ENCODE measurements around the gene PDE2A.
"Not testable (repeated sequence)": the region's sequence is repeated elsewhere in the genome, so short reads cannot be mapped to it uniquely, and the experiment has no call there.

PDE2A gene

DNA sequence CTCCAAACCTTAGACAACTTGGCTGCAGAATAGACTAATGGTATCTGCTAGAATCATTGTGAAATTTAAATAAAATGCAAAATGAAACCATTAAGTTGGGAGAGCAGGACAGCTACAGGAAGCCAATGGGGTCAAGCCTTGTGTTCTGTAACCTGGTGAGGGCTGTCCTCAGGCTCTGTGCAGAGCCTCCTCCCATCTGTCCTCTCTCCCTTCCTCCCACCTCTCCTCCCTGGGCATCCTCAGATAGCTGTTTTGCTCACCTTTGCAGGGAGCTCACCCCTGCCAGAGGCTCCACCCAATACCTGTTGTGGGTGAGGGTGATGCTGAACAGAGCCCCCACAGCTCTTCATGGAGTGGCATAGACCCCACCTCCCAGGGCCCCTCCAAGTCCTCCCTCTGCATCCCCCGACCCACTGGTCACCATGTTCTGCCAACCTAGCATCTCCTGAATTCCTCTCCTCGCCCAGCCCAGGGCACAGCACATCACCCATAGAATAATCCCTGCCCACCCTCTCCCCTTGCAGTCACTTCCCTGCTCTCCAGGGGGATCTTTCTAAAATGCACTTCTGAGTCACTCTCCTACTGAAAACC is 100.3 kb downstream of the PDE2A start:
- no peak for DNase-seq

DNA sequence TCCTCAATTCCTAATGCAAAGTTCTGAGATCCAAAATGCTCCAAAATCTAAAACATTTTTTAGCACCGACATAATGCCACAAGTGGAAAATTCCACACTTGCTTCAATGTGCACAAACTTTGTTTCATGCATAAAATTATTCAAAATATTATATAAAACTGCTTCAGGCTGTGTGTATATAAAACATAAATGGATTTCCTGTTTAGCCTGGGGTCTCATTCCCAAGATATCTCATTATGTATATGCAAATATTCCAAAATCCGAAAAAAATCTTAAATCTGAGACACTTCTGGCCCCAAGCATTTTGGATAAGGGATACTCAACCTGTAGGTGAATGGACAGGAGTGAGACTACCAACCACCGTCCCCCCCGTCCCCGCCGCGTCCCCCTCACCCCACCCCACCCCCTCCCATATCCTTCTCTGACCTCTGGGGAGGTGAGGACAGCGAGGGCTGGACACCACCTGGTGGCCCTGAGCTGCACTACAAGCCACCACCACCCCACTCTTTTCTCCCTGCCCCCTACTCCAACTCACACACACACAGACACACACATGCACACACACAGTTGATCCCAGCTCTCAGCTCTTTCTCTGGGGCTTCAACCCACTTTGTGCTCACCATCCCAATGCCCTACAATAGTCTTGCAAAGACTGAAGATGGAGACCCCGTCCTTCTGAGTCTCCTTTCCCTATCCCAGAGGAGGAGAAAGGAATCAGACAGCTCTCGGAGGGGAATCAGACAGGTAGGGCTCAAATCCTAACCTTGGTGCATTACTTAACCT is 101.0 kb downstream of the PDE2A start:
- DNase-seq, result peak; percentile 4

DNA sequence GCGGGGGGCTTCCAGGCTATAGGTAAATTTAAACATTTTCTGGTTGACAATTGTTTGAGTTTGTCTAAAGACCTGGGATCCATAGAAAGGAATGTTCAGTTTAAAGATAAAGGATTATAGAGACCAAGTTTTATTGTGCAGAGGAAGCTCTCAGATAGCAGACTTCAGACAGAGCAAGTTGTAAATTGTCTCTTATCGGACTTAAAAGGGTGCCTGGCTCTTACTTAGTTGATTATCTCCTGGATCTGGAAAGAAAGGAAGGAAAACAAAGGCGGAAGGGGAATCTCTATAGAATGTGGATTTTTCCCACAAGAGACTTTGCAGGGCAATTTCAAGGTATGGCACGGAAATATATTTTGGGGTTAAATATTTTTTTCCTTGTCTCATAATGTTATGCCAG is 101.7 kb downstream of the PDE2A start:
- not testable (repeated sequence) for DNase-seq

DNA sequence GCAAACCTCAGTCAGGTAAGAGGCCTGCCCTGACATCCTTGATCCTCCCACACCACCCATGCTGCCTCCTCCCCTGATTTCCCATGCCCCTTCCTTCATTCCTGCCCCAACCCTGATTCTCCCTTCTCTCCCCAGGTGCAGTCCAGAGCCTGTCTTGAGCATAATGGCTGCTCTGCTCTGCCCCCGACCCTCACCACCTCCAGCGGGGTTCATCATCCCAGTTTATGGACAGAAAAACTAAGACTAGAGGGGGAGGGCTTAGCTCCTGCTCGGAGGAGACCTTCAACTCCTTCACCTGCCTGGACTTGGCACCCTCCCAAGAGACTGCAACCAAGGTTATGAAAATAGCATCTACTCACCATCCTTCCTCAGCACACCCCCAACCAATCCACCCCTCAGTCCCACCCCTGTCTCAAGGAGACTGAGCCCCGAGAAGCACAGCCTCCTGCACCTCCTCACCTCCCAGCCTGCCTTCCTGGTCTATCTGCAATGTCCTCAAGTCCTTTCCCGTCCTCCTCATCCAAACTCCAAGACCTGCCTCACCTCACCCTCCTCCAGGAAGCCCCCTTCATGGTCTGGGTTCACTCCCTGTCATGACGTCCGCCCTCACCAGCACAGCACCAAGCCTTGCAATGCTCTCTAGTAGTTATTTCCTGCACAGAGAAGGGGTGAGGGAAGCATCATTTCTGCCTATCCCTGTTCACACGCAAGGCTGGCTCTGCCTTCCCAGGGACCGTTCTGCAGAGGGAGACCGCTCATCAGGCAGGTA is 103.1 kb downstream of the PDE2A start:
- no peak for DNase-seq

DNA sequence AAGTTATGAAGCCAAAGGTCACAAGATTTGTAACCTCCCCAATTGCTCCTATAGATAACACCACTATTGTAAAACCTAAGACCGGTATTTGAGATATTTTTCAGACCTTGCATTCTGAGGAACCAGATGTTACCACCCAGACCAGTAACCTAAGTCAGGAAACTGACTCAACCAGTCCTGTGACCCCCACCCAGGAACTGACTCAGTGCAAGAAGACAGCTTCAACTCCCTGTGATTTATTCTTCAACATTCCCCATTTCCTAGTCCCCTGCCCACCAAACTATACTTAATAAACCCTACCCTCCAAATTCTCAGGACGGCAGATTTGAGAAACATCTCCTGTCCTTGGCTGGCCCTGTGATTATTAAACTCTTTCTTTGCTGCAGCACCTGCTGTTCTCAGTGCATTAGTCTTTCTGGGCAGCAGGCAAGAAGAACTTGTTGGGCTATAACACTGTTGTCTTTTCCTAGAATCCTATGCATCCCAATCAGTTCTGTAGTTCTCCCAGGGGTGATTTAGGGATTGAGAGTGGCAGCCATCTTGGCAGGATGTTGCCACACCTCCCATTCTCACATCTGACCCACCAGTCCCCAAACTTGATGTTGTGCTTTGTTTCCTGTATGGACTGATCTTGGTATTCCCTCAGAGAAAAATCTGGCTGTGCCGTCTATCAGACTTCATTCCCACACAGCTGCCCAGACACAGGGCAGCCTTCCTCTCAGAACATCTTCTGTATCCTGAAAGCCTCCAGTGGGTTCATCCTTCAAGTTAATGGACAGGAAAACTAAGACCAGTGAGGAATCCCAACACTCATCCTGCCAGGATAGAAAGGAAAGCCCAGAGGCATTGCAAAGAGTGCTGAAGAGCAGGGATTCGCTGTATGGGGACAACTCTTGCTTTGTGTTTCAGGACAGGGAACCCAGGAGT is 104.0 kb downstream of the PDE2A start:
- no peak for DNase-seq

DNA sequence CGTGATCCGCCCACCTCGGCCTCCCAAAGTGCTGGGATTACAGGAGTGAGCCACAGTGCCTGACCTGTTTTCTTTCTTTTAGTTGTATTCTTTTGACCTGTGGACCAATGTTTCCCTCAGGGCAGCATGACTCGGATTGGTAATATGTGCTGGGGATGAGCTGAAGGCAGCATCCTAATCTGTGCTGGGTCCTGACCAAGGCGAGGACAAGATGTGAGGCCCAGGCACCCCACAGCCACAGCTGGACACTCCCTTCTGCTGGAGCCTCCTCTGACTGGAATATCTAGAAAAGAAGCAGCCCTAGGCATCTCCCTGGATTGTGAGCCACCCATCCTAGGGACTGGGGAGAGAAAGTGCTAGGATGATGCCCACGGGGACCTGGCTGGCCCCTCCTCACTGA is 105.4 kb downstream of the PDE2A start:
- no peak for DNase-seq

DNA sequence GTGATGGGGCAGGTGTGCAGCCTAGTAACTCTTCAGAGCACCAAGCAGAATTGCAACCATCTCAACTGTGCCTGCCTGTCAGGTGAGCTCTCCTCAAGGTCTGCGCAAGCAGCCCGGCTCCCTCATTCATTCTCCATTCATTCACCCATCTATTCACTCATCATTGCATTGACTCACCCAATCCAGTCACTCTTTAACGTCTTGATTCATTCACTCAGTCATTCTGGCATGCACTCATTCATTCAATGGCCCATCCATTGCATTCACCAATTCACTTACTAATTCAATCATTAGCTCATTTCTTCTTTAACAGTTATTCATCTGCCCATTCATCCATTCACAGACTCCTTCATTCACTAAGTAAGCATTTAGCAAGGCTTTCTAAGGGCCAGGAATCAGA is 111.8 kb downstream of the PDE2A start:
- DNase-seq, result no peak

DNA sequence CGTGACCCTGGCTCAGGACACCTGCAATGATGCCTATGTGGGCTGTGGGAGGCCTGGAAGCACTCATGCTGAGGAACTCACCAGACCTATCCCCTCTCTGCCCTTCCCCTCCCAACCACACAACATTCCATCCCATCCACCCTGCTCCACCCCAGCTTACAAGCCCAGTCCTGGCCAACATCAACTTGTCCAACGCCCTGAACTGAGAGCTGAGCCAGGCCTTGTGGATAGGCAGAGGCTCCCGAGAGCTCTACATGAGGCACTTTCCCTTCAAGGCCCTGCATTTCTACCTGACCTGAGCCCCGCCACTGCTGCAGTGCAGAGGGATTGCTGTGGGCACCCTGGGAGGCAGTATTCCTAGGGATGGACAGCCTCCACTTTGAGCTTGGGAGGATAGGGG is 112.4 kb downstream of the PDE2A start:
- DNase-seq, result no peak

DNA sequence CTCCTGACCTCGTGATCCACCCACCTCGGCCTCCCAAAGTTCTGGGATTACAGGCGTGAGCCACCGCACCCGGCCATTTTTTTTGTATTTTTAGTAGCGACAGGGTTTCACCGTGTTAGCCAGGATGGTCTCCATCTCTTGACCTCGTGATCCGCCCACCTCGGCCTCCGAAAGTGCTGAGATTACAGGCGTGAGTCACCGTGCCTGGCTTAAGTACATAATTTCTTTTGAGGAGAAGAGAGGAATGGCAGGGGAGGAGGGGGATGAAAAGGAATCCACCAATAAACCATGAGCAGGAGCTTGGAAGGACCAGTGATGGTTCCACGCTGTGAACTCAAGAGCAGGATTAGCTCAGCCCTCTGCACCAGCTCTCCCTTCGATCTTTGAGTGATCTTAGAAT is 113.4 kb downstream of the PDE2A start:
- not testable (repeated sequence) for DNase-seq

DNA sequence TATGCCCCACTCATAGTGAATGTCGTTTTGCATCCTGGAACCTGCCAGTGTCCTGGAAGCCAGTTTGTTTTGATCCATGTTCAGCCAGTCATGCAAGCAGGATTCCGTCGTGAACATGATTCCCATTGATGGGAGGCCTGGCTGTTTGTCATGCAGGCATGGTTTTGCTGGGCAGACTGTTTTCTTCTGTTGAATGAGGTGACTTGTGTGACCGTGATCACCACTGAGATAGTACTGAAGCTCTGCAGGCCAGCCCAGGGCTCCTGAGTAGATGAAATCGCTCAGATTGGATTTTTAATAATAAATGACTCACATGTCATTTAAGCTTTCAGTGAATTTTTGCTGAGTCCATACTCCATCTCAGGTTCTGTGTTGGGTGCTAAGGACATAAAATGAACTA is 117.8 kb downstream of the PDE2A start:
- no peak for DNase-seq

DNA sequence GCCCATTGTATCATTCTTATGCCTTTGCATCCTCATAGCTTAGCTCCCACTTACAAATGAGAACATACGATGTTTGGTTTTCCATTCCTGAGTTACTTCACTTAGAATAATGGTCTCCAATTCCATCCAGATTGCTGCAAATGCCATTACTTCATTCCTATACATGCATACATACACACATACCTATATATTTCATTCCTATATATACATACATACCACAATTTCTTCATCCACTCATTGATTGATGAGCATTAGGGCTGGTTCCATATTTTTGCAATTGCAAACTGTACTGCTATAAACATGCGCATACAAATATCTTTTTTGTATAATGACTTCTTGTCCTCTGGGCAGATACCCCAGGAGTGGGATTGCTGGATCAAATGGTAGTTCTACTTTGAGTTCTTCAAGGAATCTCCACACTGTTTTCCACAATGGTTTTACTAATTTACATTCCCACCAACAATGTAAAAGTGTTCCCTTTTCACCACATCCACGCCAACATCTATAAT is 119.2 kb downstream of the PDE2A start:
- DNase-seq, result not testable (repeated sequence)

DNA sequence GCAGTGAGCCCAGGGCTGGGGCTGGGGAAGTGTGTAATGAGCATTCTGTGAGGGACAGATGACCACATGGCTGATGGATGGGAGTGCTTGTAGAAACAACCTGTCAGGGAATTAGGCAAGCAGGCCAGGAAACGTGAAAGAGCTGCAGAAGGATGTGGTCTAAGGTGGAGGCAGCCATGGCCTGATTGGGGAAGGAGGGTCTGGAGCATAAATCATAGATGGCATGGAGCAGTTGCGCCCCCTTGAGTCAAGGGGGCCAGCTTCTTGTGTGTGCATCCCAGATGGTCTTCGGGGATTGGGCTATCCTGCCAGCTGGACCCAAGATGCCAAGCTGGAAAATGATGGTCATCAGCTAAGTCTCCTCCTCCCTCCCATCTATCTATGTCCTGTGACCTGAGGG is 120.5 kb downstream of the PDE2A start:
- no peak for DNase-seq

DNA sequence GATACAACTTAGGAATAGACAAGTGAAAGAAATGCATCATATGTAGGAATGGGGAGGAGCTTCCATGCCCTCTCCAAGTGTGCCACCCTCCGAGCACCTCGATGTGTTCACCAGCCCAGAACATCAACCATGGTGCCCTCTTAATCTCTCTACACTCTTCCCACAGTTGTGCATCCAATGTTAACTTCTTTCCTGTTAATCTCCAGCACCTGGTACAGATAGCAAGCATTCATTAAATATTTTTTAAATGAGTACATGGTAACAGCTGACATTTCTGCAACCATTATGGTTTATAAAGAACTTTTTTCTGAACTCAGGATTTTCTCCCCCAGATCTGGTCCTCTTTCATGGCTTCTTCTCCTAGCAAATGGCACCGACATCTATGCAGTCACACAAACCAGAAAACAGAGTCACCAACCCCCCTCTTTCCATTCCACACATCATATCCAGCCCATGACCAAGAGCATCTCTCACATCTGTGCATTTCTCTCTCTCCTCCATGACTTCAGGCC is 121.8 kb downstream of the PDE2A start:
- no peak for DNase-seq

DNA sequence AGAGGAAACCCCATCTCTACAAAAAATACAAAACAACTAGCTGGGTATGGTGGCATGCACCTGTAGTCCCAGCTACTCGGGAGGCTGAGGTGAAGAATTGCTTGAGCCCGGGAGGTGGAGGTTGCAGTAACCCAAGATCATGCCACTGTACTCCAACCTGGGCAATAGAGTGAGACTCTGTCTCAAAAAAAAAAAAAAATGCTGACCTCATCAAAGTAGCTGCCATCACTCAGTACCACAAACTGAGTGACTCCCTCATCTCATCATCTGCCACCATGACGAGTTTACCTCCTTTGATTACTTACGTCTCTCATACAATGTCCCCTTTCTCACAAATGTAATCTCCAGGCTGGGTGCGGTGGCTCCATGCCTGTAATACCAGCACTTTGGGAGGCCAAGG is 122.7 kb downstream of the PDE2A start:
- no peak for DNase-seq

DNA sequence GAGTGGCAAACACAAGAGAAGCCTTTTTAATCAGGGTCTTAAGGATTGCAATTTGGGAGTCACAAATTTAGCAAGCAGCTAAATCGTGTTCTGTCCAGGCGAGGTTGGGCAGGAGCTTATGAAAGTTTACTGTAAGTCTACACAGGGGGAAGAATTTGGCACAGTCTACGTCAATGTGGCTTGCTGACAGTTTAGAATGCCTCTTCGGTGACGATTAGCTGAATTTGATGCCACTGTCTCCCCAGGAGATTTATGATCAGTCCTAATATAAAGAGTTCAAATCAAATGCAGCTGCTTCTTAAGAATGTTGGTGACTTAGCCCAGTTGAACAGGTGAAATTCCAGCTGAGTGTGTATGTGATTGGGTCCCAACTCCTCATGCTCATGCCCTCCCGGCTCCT is 125.8 kb downstream of the PDE2A start:
- no peak for DNase-seq

DNA sequence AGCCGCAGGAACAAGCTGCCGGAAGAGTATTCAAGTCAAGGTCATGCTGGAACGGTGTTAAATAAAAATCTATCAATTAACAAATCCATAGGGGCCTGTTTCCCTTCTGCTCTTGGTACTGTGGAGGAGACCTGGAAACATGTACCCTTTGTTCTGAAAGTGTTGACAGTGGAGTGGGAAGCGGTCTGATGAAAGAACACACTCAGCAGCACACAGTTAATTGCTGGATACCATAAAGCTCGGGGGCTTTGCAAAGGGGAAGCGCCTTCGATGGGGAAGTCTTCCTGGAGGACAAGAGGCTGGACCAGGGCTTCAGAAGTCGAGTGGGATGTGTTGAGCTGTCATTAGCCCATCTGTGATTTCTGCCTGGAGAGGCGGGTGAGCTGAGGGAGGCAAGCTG is 127.4 kb downstream of the PDE2A start:
- DNase-seq, result no peak

DNA sequence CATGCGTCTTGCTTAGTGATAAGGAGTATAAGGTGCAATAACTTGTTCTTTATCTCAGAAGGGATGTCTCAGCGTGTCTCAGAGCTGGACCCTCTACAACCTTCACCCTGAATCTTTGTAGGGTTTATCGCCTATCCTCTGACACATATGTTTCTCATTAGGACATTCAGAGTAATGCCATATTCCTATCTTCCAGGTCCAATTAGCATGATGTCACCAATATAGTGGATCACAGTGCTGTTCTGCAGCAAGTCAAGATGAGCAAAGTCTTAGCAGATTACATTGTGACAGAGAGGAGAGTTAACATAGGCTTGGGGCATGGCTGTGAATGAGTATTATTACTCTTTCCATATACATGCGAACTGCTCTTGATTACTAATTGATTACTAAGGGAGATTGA is 129.6 kb downstream of the PDE2A start:
- no peak for DNase-seq

DNA sequence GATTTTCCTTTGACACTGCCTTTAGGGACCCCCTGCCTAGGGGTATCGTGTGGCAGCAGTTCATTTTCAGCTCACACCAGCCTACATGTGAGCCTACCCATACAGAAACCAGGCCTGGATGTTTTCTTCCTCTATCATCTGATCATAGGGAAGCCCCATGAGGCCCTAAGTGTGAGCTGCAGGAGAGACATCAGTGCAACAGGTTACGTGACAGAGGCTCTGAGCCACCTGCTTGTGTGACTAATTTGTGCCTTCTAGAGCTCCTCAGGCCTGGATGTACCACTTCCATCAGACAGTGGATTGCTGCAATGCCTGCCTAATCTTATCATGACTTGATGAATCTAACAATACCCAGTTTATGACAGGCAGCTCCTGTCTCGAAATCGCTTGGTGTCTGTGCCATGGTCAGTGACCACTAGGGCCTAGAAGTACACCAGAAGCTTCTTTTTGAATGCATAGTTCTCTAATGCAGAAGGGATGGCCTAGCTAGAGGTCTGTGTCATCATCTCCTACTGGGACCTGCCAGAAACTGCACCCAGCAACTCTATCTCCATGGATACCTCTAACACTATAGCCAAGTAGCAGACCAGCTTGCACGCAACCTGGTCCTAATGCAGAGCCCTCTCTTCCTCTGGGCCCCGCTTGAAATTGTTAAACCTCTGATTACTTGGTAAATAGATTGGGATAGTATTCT is 130.2 kb downstream of the PDE2A start:
- DNase-seq, result no peak

DNA sequence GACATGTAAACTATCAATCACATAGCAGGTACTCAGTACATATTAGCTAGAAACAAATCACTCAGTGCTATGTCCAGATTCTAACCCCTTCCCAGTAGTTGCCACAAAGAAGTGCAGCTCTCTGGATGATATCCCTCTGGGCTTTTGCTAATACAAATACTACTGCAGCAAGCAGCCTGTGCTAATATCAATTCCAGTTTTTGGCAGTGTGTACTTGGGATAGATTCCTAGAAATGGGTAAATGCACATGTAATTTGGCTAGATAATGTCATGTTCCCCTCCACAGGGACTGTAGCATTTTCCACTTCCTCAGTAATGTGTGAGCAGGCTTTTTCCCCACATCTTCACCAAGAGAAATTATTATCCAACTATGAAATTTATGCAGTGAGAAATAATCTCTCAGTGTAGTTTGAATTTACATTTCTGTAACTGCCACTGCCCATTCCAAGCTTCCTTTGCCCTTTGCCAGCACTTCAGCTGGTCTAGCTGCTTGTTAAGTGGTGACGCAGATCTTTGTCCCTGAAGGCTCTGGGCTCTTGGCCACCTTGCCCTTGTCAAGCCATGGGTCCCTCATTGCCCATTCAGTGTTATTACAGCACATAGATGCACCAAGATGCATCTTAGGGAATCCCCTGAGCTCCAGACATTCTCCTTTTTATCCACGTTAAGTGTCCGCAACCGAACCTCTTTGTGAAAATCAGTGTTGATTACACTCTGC is 132.8 kb downstream of the PDE2A start:
- no peak for DNase-seq

DNA sequence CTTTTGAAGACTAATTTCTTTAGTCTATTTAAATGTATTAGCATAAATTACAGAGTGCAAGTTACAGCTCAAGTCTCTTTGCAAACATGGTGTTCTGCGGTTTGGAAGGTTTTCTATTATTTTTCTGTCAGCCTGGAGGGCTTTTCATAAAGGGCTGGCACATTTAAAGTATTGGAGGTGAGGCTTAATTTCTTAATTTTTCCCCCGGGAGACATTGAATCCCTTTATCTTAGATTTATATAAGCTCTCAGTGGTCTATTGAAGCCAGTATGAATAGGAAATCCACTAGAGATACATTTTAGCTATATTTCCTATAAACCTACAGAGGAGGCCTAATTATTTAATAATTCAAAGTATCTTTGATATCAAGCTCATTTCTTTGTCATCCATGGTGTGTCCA is 137.2 kb downstream of the PDE2A start:
- DNase-seq, result no peak

DNA sequence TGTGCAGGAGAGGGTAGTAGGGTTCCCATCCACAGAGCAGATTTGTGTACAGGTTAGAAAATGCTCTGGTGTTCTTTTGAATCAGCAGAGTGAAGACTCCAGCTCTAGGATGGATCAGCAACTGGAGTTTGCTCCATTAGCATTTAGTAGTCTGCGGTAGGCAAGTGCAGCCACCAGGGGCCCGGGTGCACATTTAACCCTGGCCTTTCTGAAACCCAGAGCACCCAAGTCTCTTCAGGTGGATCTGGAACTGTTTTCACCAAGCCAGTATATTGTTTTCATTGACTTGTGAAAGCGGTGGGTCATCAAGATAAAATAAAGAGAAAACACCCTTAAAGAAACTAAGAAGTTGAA is 139.1 kb downstream of the PDE2A start:
- DNase-seq, result no peak
